Brain microvascular endothelial cell (primary cell): ENCODE results near the gene SUPT6H.
A peak's percentile ranks its signal among the peaks of the same experiment; 100 is the strongest.

Experiments
- DNase-seq: peaks from one replicate; pipeline ENCODE4 v3.0.0-alpha.2; 2020
- H3K27ac ChIP-seq: fragments of 250-450 bp; sonication (Bioruptor Pico); 2 replicates; pipeline ENCODE4 v1.5.1; 2020; ENCODE audit warnings: mild to moderate bottlenecking, moderate library complexity
- H3K27me3 ChIP-seq: fragments of 250-450 bp; sonication (Bioruptor Pico); replicated peaks from 2 replicates; pipeline ENCODE4 v1.5.1; 2020; ENCODE audit warnings: mild to moderate bottlenecking
- H3K36me3 ChIP-seq: fragments of 250-450 bp; sonication (Bioruptor Pico); replicated peaks from 2 replicates; pipeline ENCODE4 v1.5.1; 2020; ENCODE audit warnings: mild to moderate bottlenecking
- H3K4me3 ChIP-seq: 2 replicates; pipeline ENCODE4 v1.5.1; 2011; ENCODE audit warnings: low read depth, mild to moderate bottlenecking, control low read depth, low read length, moderate library complexity
- in situ Hi-C: cut with HindIII; loops from 2 replicates; pipeline ENCODE4 v1.10.0; 2017; ENCODE audit warnings: low sequenced_read_pairs, low pct_ligation_motif_present
- TF ChIP-seq, protein P1 (sequence below): IDR thresholded peaks from 2 replicates; pipeline ENCODE4 v1.5.1; 2011; ENCODE audit warnings: low read depth, mild to moderate bottlenecking, moderate library complexity, low read length, control low read depth, inconsistent platforms; ENCODE audit errors: missing control alignments

Gene SUPT6H

DNA sequence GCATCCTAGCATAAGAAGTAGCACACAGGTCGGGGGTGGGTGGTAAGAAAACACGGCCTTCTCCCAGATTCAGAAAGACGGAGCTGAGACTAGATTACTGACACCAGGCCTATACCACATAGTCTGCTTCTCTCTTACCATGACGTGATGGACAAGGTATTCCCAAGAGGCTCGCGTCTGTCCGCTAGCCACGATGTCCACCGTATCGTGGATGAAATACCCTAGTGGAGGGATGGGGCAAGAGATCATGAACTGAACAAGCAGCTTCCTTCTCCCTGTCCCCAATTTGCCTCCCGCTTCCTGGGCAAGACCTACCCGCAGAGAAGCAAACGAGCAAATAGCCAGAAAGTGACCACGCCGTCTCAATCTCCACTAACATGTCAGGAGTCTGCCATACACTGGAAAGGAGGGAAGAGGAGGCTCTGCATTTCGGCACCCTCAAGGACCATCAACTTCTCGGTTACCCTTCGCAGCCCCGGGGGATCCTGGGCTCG, 63.2 kb downstream of the SUPT6H start:
- no peaks in the 10 kb centered on the region for H3K27me3 ChIP-seq
- peak; percentile 47 for DNase-seq
- TF ChIP-seq, protein P1, sequence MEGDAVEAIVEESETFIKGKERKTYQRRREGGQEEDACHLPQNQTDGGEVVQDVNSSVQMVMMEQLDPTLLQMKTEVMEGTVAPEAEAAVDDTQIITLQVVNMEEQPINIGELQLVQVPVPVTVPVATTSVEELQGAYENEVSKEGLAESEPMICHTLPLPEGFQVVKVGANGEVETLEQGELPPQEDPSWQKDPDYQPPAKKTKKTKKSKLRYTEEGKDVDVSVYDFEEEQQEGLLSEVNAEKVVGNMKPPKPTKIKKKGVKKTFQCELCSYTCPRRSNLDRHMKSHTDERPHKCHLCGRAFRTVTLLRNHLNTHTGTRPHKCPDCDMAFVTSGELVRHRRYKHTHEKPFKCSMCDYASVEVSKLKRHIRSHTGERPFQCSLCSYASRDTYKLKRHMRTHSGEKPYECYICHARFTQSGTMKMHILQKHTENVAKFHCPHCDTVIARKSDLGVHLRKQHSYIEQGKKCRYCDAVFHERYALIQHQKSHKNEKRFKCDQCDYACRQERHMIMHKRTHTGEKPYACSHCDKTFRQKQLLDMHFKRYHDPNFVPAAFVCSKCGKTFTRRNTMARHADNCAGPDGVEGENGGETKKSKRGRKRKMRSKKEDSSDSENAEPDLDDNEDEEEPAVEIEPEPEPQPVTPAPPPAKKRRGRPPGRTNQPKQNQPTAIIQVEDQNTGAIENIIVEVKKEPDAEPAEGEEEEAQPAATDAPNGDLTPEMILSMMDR, result peak; percentile 19
- peak overlapping the region; percentile 70 for H3K4me3 ChIP-seq
- H3K27ac ChIP-seq, result peak overlapping the region; percentile 50
- H3K36me3 ChIP-seq, result peaks cover 43% of the 10 kb centered on the region
- in situ Hi-C loops, result no loop called here

DNA sequence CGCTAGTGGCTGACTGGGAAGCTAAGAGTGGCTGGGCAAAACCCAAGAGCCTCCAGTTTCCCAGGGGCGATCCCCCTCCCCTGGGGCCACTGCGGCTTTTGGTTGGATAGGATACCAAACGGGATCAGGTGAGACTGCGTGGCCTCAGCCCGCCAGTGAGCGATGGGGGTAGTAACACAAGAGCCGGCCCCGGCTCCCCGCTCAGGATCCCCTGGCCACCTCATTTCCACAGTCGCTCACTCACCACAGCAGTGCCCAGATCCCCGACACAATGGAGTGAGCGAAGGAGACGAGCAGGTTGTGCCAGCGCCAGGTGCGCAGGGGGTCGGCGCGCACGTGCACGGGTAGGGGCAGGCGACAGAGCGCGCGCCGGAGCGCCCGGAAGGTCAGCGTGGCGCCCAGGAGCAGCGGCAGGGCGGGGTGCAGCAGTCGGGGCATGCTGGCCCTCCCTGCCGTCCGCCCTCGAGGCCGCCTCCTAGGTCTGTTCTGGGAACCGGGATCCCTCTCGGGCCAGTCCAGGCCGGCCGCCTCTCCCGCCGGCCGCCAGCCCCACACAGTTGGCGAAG, 63.7 kb downstream of the SUPT6H start:
- in situ Hi-C loops, result no loop called here
- no peaks in the 10 kb centered on the region for H3K27me3 ChIP-seq
- TF ChIP-seq, protein P1, result no peak
- peak overlapping the region; percentile 70 for H3K4me3 ChIP-seq
- DNase-seq, result peak; percentile 42
- peaks cover 41% of the 10 kb centered on the region for H3K36me3 ChIP-seq
- H3K27ac ChIP-seq, result peak overlapping the region; percentile 50

DNA sequence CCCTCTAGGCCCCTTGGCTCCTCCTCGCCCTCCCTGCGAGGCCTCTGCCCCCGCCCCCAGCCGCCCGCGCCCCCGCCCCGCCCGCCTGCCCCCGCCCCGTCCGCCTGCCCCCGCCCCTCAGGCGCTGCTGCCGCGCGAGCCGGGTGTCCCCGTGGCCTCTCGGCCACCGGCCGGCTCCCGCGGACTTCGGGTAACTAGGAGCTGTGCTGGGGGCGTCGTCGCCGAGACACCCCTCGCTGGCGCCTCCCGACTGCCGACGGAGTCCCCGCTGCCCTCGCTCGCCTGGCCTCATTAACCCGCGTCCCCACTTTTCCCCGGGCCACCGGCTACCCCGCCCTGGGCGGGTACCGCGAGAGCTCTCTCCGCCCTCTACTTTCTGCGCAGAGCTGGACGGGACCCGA, 64.2 kb downstream of the SUPT6H start, which contains the start of gene TLCD1:
Gene TLCD1 (minus strand): TSS at position 8 of the 401 bp plus-strand sequence. CDS start 136 bp downstream, outside the sequence.
- in situ Hi-C loops, result no loop called here
- Histone ChIP-seq H3K4me3 (peak within 1 kb of the TSS; percentile 70), H3K27ac (peak within 1 kb of the TSS; percentile 54), H3K36me3 (peaks cover 37% of the 10 kb centered on the region), H3K27me3 (no peaks in the 10 kb centered on the region)
- DNase-seq, result peak; percentile 53
- TF ChIP-seq, protein P1, result no peak

DNA sequence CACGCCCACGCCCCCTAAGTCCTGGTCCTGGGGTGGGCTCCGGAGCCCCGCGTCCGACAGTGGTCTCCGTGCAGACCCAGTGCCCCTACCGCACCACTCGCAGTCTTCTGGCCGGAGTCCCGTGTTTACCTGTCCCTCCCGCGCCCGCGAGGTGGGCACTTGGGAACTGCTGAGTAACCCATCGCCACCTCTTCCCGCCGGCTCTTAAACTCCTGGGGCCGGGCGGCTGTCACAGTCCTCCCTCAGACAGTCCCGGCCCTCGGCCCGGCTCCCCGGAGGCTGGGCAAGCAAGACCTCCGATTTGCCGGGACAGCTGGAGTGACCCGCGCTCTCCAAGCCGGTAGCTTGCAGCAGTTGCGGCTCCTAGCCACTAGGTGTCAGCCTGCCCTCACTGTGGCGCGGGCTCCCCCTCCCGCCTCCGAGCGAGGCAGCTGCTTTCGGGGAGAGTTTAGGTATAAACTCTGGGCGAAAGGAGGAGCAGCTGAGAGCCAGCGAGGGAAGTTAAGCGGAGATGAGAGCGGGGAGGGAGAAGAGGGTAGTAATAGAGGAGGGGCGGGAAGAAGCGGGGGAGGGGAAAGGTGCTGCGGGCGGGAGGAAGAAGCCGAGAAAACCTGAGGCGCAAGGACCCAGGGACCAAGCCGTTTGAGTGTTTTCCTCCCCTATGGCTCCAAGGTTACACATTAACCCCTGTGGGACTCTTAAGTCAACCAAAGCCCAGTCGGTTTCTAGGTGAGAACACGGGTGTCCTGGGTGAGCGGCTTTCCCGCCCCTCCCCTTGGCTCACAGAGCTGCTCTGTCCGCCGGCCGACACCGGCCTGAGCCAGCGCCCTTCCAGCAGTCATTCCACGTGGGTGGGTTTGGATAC, 64.9 kb downstream of the SUPT6H start:
- Histone ChIP-seq H3K4me3 (peak overlapping the region; percentile 70), H3K27me3 (no peaks in the 10 kb centered on the region), H3K36me3 (peaks cover 31% of the 10 kb centered on the region), H3K27ac (peak overlapping the region; percentile 54)
- TF ChIP-seq, protein P1, result peak; percentile 99
- in situ Hi-C loops, result no loop called here
- DNase-seq, result peak; percentile 88

DNA sequence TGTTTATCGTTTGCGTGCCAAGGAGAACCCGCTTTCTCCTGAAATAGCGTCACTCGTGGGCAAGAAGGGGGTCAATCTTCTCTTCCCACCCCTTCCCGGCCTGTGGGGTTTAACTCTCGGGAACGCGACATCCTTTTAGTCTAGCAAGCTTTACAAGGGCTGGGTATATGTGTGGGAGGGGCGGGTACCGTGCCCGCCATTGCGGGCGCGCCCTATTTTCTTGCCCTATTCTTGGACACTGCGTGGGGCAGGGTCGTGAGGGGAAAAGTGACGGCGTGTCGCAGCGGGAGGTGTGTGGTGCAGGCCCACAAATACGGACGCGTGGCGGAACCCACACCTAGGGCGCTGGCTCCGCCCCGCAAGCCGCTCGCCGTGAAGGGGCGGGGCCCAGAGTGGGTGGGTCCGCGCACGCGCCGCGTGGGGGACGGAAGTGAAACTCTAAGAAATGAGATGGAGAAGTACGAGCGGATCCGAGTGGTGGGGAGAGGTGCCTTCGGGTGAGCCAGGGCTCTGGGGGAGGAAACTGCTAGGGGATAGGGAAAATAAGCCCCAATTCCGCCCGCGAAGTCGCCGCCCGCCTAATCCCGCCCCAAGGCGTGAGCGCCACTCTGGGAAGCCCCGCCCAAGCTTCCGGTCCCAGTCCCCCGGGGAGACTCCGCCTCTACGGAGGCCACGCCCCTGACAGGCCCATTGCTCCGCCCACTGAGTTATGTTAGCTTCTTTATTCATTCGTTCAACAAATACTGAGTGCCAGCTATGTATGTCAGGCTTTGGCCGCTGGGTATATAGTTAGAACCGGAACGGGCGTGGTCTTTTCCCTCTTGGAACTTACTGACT, 66.6 kb downstream of the SUPT6H start, which contains the start of gene NEK8:
Gene NEK8 (plus strand): TSS at position 425 of the 837 bp plus-strand sequence. CDS start 26 bp downstream, at position 451.
- in situ Hi-C loops, result no loop called here

More for the DNA sequence above, 66.6 kb downstream of the SUPT6H start, which contains the start of gene NEK8:
- Histone ChIP-seq H3K4me3 (peak within 1 kb of the TSS; percentile 82), H3K27me3 (no peaks in the 10 kb centered on the region), H3K27ac (peak within 1 kb of the TSS; percentile 74), H3K36me3 (peaks cover 16% of the 10 kb centered on the region)
- TF ChIP-seq, protein P1, result no peak
- peak; percentile 95 for DNase-seq
